UCSD-AML1 (cell line): ENCODE measurements around the gene GPR61.

Experiments used
- DNase-seq: peaks from one replicate; lab custom pipeline; 2025; ENCODE audit not compliant: unreplicated experiment; lab: John Stamatoyannopoulos, UW

The GPR61 gene

GRCh38 chr1:109508873-109509175, 30.8 kb upstream of the GPR61 start:
- DNase-seq: no peak

GRCh38 chr1:109509176-109510134, 30.2 kb upstream of the GPR61 start, which contains the start of gene AMIGO1:
Gene AMIGO1 (minus strand): TSS chr1:109509727. CDS start chr1:109508912, 815 bp downstream.
- DNase-seq: no peak

GRCh38 chr1:109513110-109513710, 26.5 kb upstream of the GPR61 start:
- no peak for DNase-seq

GRCh38 chr1:109514846-109515245, 24.8 kb upstream of the GPR61 start:
- no peak for DNase-seq

- no peak for DNase-seq
These were observed 22.8 kb upstream of the GPR61 start for GRCh38 chr1:109516872-109517271.

- DNase-seq: no peak
These were observed 22.3 kb upstream of the GPR61 start for GRCh38 chr1:109517337-109517736.

GRCh38 chr1:109521002-109521951, 18.4 kb upstream of the GPR61 start:
- no peak for DNase-seq

GRCh38 chr1:109522026-109522425, 17.6 kb upstream of the GPR61 start:
- no peak for DNase-seq

- no peak for DNase-seq
These were observed 16.0 kb upstream of the GPR61 start for GRCh38 chr1:109523706-109524105.

GRCh38 chr1:109527098-109527811, 12.4 kb upstream of the GPR61 start:
- no peak for DNase-seq

GRCh38 chr1:109527846-109528695, 11.6 kb upstream of the GPR61 start:
- no peak for DNase-seq

GRCh38 chr1:109528712-109529111, 11.0 kb upstream of the GPR61 start:
- DNase-seq: no peak

GRCh38 chr1:109529881-109530456, 9.7 kb upstream of the GPR61 start:
- DNase-seq: no peak

- DNase-seq: no peak
These were observed 9.1 kb upstream of the GPR61 start for GRCh38 chr1:109530457-109531087.

GRCh38 chr1:109531380-109531779, 8.3 kb upstream of the GPR61 start:
- no peak for DNase-seq

GRCh38 chr1:109531826-109532364, 7.8 kb upstream of the GPR61 start:
- DNase-seq: no peak

- peak; percentile 83 for DNase-seq
These were observed 7.1 kb upstream of the GPR61 start for GRCh38 chr1:109532365-109533136.

GRCh38 chr1:109534307-109534858, 5.3 kb upstream of the GPR61 start:
- DNase-seq: no peak
